COR-L47 (cell line): ENCODE results near the gene LZTS2.
"Not testable (repeated sequence)": the region's sequence is repeated elsewhere in the genome, so short reads cannot be mapped to it uniquely, and the experiment has no call there.

Experiments
- DNase-seq: peaks from one replicate; lab custom pipeline; 2025; lab: John Stamatoyannopoulos, UW

Gene LZTS2

GRCh38 chr10:100999742-101000126 is at the start of gene LZTS2:
TSS of gene LZTS2 (plus strand) at chr10:100999808. CDS start at chr10:101002539, 2,731 bp downstream.
- DNase-seq = no peak

DNA sequence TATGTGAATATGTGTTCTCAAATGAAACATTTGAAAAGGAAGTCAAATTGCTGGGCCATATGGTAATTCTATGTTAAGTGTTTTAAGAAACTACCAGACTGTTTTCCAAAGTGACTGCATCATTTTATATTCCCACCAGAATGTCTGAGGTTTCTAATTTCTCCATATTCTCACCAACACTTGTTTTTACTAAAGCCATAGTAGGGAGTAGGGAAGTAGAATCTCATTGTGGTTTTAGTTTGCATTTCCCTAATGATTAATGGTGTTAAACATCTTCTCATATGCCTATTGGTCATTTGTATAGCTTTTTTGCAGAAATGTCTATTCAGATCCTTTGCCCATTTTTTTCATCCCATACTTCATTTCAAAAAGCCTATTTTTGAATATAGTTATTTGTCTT is 39.4 kb upstream of the LZTS2 start:
- no peak for DNase-seq

- DNase-seq = no peak
These were observed 37.1 kb upstream of the LZTS2 start for GRCh38 chr10:100962351-100963080.

DNA sequence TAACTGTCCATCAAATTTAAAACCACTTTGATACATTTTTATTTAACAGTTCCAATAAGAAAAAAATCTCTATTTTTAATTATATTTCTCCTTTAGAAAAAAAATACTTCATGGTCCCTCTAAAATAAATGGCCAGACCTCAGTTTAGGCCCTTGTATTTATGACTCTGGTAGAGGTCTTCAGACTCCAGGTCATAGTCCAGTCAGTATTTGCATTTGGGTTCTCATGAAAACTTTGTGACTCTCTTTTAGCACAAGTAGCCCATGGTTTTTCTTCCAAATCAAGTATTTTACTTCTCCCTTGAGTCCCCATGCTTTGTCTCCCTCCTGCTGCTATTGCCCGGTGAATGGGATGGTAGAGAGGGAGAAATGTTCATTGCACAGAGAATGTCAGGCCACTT is 35.8 kb upstream of the LZTS2 start:
- DNase-seq = no peak

DNA sequence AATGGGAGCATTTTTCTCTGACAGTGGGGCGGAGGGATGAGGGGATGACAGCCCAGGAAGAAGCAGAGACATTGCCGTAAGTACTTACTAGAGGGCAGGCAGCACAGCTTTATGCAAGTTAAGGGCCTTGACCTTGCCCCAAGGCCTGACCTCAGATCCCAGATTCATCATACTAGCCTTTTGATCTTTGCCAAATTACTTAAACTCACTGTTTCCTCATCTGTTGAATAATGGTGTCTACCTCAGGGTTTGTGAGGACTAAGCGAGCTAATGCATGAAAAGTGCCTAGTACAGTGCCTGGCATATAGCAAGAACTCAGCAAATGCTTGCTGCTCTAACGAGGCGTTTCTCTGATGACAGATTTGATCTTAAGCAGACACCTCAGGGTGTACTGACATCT is 33.8 kb upstream of the LZTS2 start:
- DNase-seq = no peak

DNA sequence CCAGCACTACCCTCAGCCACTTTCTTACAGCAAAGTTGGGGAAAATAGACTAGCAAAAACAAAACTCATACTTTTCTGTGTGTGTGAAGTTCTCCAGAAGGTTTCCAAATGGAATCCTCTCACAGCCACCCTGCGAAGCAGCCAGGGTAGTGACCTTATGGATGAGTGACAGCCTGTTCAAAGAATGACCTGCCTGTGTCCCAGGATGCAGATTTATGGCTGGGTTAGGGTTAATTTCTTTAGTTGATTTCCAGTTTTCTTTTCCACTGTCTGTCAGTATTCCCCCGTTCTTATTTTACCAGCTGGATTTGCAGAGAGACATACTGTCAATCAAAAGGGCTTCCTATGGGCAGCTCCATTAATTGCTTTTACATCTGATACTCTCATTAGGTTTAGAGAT is 32.7 kb upstream of the LZTS2 start:
- DNase-seq = no peak

- no peak for DNase-seq
These were observed 32.3 kb upstream of the LZTS2 start for GRCh38 chr10:100967332-100967731.

GRCh38 chr10:100968062-100968736 is 31.4 kb upstream of the LZTS2 start:
- DNase-seq = no peak

DNA sequence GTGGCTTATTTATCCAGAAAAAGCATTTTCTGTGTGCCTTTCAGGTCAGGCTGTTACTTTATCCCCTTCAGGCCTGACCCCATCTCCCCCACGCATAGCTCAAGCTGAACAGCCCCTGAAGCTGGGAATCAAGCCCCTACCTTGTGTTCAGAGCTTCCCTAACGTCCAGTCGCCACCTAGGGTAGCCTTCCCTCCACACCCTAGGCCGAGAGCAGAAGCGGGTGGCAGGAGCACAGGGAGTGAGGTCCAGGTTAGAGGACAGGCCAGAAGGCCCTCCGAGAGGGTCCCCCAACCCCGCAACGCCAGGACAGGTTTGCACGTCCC is 30.8 kb upstream of the LZTS2 start:
- no peak for DNase-seq

GRCh38 chr10:100969187-100970075 is 30.2 kb upstream of the LZTS2 start, which contains the start of gene SEMA4G:
TSS of gene SEMA4G (plus strand) at chr10:100969504. CDS start at chr10:100972913, 3,409 bp downstream.
- DNase-seq = no peak

- no peak for DNase-seq
These were observed 29.3 kb upstream of the LZTS2 start for GRCh38 chr10:100970076-100970913.

DNA sequence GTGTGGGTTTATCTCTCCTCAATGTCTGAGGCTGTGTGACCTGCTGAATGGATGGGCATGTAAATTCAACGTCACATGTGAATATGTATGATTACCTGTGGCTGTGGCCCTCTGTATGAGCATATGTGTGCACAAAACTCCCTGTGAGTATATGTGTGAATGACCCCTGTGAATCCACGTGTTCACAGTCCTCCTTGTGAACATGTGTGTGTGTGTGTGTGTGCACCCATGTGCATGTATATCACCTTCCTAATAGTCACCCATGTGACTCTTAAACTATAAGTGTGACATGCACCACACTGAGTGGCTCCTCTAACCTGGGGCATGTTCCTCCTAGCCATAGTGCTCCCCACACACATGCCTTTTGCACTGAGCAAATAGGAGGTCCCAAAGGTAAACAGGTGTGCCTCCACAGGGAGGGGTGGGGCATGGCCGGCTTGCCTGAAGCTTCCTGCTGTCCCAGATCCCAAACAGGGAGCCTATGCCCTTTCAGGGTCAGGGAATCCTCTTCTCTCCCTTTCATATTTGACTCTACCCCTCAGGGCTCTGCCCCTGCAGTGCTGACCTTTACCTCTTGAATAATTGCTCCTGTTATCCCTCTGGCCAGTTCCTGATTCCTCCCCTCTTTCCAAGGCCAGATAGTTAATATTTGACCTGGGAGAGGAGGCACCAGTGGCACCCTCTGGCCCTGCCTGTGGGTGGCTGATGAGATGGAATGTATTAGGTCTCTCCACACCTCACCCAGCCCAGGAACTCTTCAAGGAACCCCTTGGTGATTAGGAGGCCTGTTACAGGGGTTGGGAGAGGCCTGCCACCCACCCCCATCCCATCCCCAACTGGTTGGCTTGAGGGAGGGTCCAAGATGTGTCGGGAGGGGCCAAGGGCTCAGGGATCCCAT is 28.4 kb upstream of the LZTS2 start:
- no peak for DNase-seq

DNA sequence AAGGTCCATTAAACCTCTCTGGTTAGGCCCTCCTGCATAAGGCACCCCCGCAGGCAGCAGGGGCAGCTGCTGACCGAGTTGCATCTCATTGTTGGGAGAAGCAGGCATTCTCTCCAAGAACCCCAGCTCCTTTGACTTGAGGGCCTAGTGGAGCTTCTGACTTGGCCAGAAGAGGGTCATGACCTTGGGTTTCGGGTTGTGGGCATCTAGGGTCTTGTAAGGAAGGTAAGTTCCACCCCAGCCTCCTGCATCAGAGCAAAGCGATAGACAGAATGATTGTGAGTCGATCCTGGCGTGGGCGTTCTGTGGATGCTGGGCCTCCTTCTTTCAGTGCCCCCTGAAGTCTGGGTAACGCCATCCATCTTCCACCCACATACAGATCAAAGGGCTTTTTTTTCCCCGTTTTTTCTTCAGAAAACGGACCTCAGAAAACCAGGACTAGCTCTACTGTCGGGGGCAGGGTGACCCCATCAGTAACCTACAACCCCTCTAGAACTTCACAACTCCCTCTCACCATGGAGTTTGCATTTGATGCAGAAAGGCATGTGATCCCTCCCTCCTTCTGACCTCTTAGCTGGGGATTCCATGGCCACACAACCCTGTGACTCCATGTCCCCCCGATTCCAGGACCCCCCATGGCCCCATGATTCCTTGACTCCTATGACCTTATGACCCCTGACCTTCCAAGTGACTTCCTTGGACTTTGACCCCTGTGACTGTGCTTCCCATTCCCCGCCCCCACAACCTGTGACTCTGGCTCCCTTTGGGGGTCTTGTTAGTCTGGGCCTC is 27.3 kb upstream of the LZTS2 start:
- DNase-seq = no peak

GRCh38 chr10:100972904-100973535 is 26.6 kb upstream of the LZTS2 start:
- DNase-seq = no peak

- not testable (repeated sequence) for DNase-seq
These were observed 24.2 kb upstream of the LZTS2 start for GRCh38 chr10:100975397-100975796.

- DNase-seq = no peak
These were observed 22.7 kb upstream of the LZTS2 start for GRCh38 chr10:100976906-100977305.

GRCh38 chr10:100977436-100977835 is 22.2 kb upstream of the LZTS2 start:
- DNase-seq = no peak

DNA sequence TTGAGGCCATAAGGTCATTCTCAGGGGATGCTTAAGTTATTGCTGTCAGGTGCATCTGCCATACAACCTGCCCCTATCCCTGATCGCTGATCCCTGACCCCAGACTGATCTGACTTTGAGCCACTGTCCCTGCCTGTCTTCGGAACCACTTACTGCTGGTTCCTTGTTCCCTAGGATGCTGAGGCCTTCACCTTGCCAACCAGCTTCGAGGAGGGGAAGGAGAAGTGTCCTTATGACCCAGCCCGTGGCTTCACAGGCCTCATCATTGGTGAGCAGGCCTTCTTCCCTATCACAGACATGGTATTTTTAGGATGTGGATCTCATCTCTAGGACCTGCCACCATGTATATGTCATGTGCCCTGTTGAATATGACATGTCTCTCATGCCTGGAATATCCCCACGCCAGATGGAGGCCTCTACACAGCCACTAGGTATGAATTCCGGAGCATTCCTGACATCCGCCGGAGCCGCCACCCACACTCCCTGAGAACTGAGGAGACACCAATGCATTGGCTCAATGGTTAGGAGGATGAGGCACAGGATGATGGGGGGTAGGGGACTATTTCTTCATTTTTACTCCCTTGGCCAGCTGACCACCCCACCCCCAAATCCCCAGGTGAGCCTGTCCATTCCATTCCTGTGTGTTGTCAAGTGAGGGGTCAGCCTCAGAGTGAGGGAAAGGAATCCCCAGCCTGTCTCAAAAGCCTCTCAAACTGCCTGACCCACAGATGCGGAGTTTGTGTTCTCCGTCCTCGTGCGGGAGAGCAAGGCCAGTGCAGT is 21.3 kb upstream of the LZTS2 start:
- no peak for DNase-seq

GRCh38 chr10:100978901-100979195 is 20.8 kb upstream of the LZTS2 start:
- no peak for DNase-seq
